GM19043 (cell line): ENCODE results near the gene TMEM190.
"Not testable (repeated sequence)": the region's sequence is repeated elsewhere in the genome, so short reads cannot be mapped to it uniquely, and the experiment has no call there.

Experiments used
- ATAC-seq: cut with Tn5 transposase; IDR thresholded peaks from one replicate; pipeline ENCODE4 v1.9.1; 2021; ENCODE audit warnings: low read depth; ENCODE audit not compliant: unreplicated experiment

Gene TMEM190

GRCh38 chr19:55418185-55418584 is 41.6 kb downstream of the TMEM190 start:
- ATAC-seq, result no peak

DNA sequence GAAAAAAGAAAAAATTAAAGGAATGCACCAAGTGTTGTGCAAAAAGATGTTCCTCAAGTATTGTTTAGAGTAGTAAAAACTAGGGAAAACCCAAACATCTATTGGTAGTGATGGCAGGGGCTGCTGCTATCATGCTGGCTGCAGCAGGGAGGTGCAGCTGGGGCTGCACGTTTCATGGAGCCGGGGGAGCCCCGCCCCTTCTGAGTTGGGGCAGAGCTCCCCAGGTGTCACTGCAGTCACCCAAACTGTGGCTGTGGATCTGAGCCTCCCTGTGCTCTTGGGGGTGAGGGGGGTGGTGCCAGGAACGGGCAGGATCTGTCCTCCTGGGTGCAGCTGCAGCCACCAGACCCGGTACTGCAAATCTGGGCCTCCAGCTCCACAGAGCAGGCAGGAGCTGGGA is 42.5 kb downstream of the TMEM190 start:
- no peak for ATAC-seq

DNA sequence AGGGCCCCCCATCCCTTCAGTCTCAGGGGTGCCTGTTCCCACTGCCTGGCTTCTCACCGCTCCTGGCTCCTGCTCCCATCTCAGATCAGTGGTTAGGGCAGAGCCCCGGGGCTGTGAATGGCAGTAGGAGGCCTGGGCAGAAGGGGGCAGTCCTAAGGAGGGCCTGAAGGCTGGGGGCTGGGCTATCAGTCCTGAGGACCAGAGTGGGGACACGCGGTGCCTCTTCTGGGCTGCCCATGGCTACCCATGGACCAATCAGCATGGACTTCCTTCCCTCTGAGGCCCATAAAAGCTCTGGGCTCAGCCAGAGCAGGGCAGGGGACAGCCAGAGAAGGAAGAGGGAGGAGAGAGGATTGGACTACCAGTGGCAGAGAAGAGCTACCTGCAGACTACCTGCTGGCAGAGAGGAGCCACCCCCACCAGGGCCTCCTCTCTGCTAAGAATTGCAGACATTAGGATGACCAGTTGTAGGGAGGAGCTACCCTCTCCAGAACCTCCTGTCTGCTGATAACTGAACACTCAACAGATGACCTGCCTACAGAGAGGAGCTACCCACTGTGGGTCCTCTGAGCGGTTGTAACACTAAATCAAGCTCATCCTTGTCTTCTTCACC is 43.1 kb downstream of the TMEM190 start:
- no peak for ATAC-seq

DNA sequence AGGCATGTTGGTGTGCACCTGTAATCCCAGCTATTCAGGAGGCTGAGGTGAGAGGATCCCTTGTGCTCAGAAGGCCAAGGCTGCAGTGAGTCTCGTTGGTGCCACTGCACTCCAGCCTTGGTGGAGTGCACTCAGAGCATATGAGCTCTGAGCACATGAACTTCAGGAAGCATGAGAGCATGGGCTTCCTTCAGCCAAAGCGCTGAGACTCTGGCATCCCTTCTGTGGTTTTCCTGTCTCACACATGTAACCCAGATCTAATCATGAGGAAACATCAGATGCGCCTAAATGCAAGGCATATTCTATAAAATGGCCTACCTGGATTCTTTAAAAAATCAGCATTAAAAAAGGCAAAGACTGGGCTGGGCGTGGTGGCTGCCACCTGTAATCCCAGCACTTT is 44.7 kb downstream of the TMEM190 start:
- ATAC-seq, result not testable (repeated sequence)

DNA sequence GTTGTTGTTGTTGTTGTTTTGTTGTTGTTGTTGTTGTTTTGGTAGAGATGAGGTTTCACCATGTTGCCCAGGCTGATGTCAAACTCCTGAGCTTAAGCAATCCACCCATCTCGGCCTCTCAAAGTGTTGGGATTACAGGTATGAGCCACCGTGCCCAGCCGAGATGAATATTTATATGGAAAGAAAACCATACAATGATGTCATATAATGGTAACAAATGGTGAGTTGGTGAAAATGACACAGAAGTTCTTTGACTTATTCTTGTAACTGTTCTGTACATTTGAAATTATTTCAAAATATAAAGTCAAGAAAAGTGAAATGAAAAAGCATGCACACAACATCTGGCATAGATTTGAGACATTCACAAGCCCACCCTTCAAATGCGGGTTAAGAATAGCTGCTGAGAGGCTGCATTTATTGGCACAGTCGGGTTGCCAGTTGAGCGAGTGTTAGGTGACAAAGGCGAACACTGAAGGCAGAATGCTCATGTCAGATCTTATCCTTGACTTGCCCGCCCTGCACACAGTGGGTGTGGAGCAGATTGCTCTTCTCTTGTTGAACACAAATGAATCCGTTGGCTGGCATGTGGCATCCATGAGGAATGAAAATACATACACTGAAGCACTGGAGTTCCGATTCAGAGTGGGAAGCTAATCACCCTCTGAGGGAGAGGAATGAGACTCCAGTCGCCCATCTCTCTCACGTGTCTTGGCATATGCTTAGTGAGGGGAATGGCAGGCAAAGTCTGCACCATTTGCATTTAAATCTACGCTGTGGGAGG is 46.8 kb downstream of the TMEM190 start:
- ATAC-seq, result no peak

GRCh38 chr19:55424518-55424917 is 47.9 kb downstream of the TMEM190 start:
- no peak for ATAC-seq

GRCh38 chr19:55426042-55426441 is 49.4 kb downstream of the TMEM190 start:
- no peak for ATAC-seq
